ENCODE data around the gene COMMD10.

The COMMD10 gene

GRCh38 chr5:116045821-116046220 is 39.0 kb upstream of the COMMD10 start:
- no peak overlapping the region for H3K4me3 ChIP-seq (ENCODE audit: low read depth, low read length)
- no peak for DNase-seq (ENCODE audit: low read depth)
- TF ChIP-seq CTCF (conservative IDR thresholded peaks at IDR 0.05; ENCODE audit: low read depth, low read length): no peak

- no peak for TF ChIP-seq CTCF (conservative IDR thresholded peaks at IDR 0.05; ENCODE audit: low read depth, low read length)
- no peak overlapping the region for H3K4me3 ChIP-seq (ENCODE audit: low read depth, low read length)
- DNase-seq (ENCODE audit: low read depth): no peak
These were observed 38.6 kb upstream of the COMMD10 start for GRCh38 chr5:116046261-116046660.

GRCh38 chr5:116046823-116047222 is 38.0 kb upstream of the COMMD10 start:
- DNase-seq (ENCODE audit: low read depth): no peak
- H3K4me3 ChIP-seq (ENCODE audit: low read depth, low read length): no peak overlapping the region
- TF ChIP-seq CTCF (conservative IDR thresholded peaks at IDR 0.05; ENCODE audit: low read depth, low read length): no peak

GRCh38 chr5:116058346-116058936 is 26.4 kb upstream of the COMMD10 start:
- TF ChIP-seq CTCF (conservative IDR thresholded peaks at IDR 0.05; ENCODE audit: low read depth, low read length): no peak
- DNase-seq (ENCODE audit: low read depth): no peak
- no peak overlapping the region for H3K4me3 ChIP-seq (ENCODE audit: low read depth, low read length)

GRCh38 chr5:116062352-116062751 is 22.5 kb upstream of the COMMD10 start:
- no peak for TF ChIP-seq CTCF (conservative IDR thresholded peaks at IDR 0.05; ENCODE audit: low read depth, low read length)
- no peak overlapping the region for H3K4me3 ChIP-seq (ENCODE audit: low read depth, low read length)
- no peak for DNase-seq (ENCODE audit: low read depth)

GRCh38 chr5:116063950-116064349 is 20.9 kb upstream of the COMMD10 start:
- peak; percentile 38 for DNase-seq (ENCODE audit: low read depth)
- no peak overlapping the region for H3K4me3 ChIP-seq (ENCODE audit: low read depth, low read length)
- TF ChIP-seq CTCF (conservative IDR thresholded peaks at IDR 0.05; ENCODE audit: low read depth, low read length): no peak

GRCh38 chr5:116068028-116068632 is 16.7 kb upstream of the COMMD10 start:
- TF ChIP-seq CTCF (conservative IDR thresholded peaks at IDR 0.05; ENCODE audit: low read depth, low read length): peak; percentile 68
- no peak overlapping the region for H3K4me3 ChIP-seq (ENCODE audit: low read depth, low read length)
- peak; percentile 85 for DNase-seq (ENCODE audit: low read depth)

All from choroid plexus epithelial cell (primary cell).